ENCODE results near the gene PPM1N. TPM values are rescaled to one million over a fixed set of nuclear protein-coding genes. Genes with fewer than 3 reads are reported as not detected.

Gene PPM1N
- total RNA-seq, 1 donor from 2014 or later = 0.19 TPM

DNA sequence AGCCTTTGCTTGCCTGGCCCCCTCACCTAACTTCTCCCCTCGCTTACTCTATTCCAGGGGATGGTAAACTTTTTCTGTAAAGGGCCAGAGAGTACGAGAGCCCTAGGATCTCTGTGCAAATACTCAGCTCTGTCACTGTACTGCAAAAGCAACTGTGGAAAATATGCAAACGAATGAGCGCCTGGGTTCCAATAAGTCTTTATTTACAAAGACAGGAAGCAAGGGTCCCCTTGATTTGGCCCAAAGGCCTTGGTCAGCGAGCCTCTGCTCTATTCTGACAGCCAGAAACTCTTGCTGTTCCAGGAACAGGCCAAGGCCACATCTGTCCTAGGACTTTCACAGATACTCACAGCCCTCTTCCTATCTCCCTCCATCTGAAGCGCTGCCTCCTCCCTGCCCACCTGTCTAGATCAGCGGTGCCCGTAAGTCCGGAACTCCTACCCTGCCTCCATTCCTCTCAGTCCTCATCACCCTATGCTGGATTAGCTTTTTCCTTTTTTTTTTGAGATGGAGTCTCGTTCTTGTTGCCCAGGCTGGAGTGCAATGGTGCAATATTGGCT, 49.0 kb downstream of the PPM1N start:
- intact Hi-C loops (cut with micrococcal nuclease) = no loop called here
- Histone ChIP-seq H3K36me3 (no peaks in the 10 kb centered on the region), H3K4me3 (no peak overlapping the region)

DNA sequence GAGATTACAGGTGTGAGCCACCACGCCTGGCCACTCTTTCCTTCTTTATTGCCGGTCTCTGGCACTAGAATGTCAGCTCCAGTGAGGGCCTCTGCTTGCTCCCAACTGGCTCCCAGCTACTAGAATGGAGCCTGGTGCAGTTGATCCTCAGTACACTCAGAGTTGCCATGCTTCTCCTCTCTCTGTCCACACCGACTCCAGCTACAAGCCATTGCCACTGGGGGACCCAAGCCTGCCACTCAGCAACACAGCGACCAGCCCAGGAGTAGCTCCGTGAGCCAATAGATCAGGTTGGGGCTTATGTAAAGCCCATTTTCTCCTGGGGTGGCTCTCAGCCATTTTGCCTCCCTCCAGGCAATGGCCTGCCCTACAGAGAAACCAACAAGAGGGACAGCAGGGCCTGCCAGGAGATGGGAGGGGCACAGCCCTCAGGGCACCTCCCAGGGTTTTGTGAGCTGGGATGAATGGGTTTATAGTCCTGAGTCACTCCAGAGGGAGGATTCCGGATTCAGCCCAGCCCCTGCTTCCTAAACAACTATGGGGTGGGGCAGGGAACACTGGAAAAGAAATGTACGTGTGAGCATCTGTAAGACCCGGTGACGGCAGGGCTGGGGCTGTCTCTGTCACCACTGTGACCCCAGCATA, 49.8 kb downstream of the PPM1N start:
- peaks cover 10% of the 10 kb centered on the region for H3K4me1 ChIP-seq
- H3K27me3 ChIP-seq (ENCODE audit: low read depth) = no peaks in the 10 kb centered on the region
- no peaks in the 10 kb centered on the region for H3K9me3 ChIP-seq (replicated peaks)
- peak overlapping the region; percentile 18 for H3K27ac ChIP-seq (replicated peaks)
- no peak overlapping the region for H3K4me3 ChIP-seq
- TF ChIP-seq, protein P1, sequence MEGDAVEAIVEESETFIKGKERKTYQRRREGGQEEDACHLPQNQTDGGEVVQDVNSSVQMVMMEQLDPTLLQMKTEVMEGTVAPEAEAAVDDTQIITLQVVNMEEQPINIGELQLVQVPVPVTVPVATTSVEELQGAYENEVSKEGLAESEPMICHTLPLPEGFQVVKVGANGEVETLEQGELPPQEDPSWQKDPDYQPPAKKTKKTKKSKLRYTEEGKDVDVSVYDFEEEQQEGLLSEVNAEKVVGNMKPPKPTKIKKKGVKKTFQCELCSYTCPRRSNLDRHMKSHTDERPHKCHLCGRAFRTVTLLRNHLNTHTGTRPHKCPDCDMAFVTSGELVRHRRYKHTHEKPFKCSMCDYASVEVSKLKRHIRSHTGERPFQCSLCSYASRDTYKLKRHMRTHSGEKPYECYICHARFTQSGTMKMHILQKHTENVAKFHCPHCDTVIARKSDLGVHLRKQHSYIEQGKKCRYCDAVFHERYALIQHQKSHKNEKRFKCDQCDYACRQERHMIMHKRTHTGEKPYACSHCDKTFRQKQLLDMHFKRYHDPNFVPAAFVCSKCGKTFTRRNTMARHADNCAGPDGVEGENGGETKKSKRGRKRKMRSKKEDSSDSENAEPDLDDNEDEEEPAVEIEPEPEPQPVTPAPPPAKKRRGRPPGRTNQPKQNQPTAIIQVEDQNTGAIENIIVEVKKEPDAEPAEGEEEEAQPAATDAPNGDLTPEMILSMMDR (IDR thresholded peaks at IDR 0.05; ENCODE audit: borderline replicate concordance) = no peak
- peaks cover 6% of the 10 kb centered on the region for H3K36me3 ChIP-seq
- no peak for DNase-seq
- intact Hi-C loops (cut with micrococcal nuclease) = no loop called here

More for the DNA sequence above, 49.0 kb downstream of the PPM1N start:
- H3K27ac ChIP-seq (replicated peaks) = no peak overlapping the region
- peaks cover 10% of the 10 kb centered on the region for H3K4me1 ChIP-seq
- no peaks in the 10 kb centered on the region for H3K27me3 ChIP-seq (ENCODE audit: low read depth)
- TF ChIP-seq, protein P1 (IDR thresholded peaks at IDR 0.05; ENCODE audit: borderline replicate concordance) = no peak
- no peaks in the 10 kb centered on the region for H3K9me3 ChIP-seq (replicated peaks)
- no peak for DNase-seq

Other genes with a start within 250 kb of the PPM1N start
- gene MARK4, start 247.2 kb upstream of the PPM1N start, total RNA-seq = 26.5 TPM
- 3,974 TPM for gene CKM, start 175.6 kb upstream of the PPM1N start, total RNA-seq
- gene KLC3, start 157.7 kb upstream of the PPM1N start, total RNA-seq = not detected
- 11.4 TPM for gene ERCC2, start 127.9 kb upstream of the PPM1N start, total RNA-seq
- gene PPP1R13L, start 93.4 kb upstream of the PPM1N start, total RNA-seq = 207 TPM
- 5.2 TPM for gene POLR1G, start 91.8 kb upstream of the PPM1N start, total RNA-seq
- gene ERCC1, start 74.5 kb upstream of the PPM1N start, total RNA-seq = 108 TPM
- gene FOSB, start 30.4 kb upstream of the PPM1N start, total RNA-seq = 0.33 TPM
- 19.1 TPM for gene RTN2, start 1.4 kb upstream of the PPM1N start, total RNA-seq
- 32.8 TPM for gene VASP, start 9.0 kb downstream of the PPM1N start, total RNA-seq
- 25.3 TPM for gene OPA3, start 86.4 kb downstream of the PPM1N start, total RNA-seq
- 5.1 TPM for gene GPR4, start 103.8 kb downstream of the PPM1N start, total RNA-seq
- 48.4 TPM for gene EML2, start 141.0 kb downstream of the PPM1N start, total RNA-seq
- 4.7 TPM for gene GIPR, start 169.8 kb downstream of the PPM1N start, total RNA-seq
- 249 TPM for gene SNRPD2, start 193.5 kb downstream of the PPM1N start, total RNA-seq
- 2.2 TPM for gene QPCTL, start 194.2 kb downstream of the PPM1N start, total RNA-seq
- gene FBXO46, start 232.5 kb downstream of the PPM1N start, total RNA-seq = 9.4 TPM
- gene MEIOSIN, start 235.0 kb downstream of the PPM1N start, total RNA-seq = not detected

Measured in left ventricle myocardium inferior (tissue), 1 donor.